Ascending aorta (tissue), 2 donors: ENCODE data around the gene PITHD1. TPM values are rescaled to one million over a fixed set of nuclear protein-coding genes. Genes with fewer than 3 reads are reported as not detected.
A peak's percentile ranks its signal among the peaks of the same experiment; 100 is the strongest.

ENCODE experiments used
- DNase-seq, 2 donors: peaks; one replicate each; pipeline ENCODE4 v3.0.0-alpha.2; 2019; ENCODE audit warnings: low spot score in 2 of 2
- H3K27ac ChIP-seq, 2 donors: fragments of 200-600 bp; sonication (generic); one replicate each; pipeline ENCODE4 v1.5.1; 2016 to 2017; ENCODE audit warnings: mild to moderate bottlenecking in 1 of 2
- H3K27me3 ChIP-seq: fragments of 200-600 bp; sonication (generic); one replicate; pipeline ENCODE4 v1.5.1; 2017
- H3K36me3 ChIP-seq, 2 donors: fragments of 200-600 bp; sonication (generic); one replicate each; pipeline ENCODE4 v1.5.1; 2016
- H3K4me1 ChIP-seq, 2 donors: fragments of 200-600 bp; sonication (generic); one replicate each; pipeline ENCODE4 v1.5.1; 2016 to 2017; ENCODE audit warnings: mild to moderate bottlenecking in 1 of 2
- H3K4me3 ChIP-seq, 2 donors: fragments of 200-600 bp; sonication (generic); one replicate each; pipeline ENCODE4 v1.5.1; 2016 to 2017; ENCODE audit warnings: mild to moderate bottlenecking in 1 of 2
- H3K9me3 ChIP-seq, 2 donors: fragments of 200-600 bp; sonication (generic); one replicate each; pipeline ENCODE4 v1.5.1; 2016
- intact Hi-C: fragments of 100-400 bp; cut with DNase I; formaldehyde crosslinking; loops from one replicate; pipeline ENCODE4 v1.15.1; 2023
- total RNA-seq: library from RNA; depleted of rRNA; stranded (reverse); fragments of >200 nt; gene quantifications from one replicate; pipeline ENCODE4 v1.1.0, GENCODE V29; 2016
- TF ChIP-seq, protein P1 (sequence below), 3 experiments: fragments of 200-600 bp in 2 of 3; fragments of 450-650 bp in 1 of 3; sonication (generic) in 2 of 3; IDR thresholded peaks; one replicate each; pipeline ENCODE4 v1.5.1; 2016 to 2019; ENCODE audit warnings: antibody characterized with exemption in 3 of 3, mild to moderate bottlenecking in 1 of 3, moderate library complexity in 1 of 3

PITHD1 gene
- total RNA-seq, 1 donor from 2014 or later, result 60.1 TPM

DNA sequence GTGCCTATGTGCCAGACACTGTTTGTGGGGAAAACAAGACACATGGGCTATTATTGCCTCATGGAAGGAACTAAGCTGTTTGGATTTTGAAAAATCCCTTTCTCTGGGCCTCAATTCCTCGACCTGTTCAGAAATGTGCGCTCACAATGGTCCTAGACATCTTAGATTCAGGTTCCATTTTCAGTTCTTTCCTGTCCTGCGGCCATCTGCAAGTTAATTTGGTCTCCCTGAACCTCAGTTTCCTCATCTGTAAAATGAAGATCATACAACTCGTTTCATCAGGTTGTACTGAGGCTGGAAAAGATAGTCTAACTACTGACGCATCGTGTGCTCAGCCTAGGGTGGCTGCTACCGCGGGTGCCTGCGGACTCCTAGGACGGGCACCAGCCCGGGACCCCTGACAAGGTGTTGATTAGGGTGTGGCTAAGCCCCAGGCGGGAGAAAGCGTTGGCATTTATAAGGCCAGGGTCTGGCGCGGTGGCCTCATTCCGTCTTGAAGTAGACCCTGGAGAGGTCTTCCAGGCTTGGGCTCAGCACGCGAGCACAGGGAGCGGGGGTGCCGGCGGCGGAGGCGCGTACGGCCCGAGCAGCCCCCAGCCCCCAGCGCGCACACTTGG is 35.4 kb upstream of the PITHD1 start:
- no peaks in the 10 kb centered on the region for H3K27me3 ChIP-seq
- H3K9me3 ChIP-seq, result no peaks in the 10 kb centered on the region
- peak overlapping the region; percentile 81 to 87 for H3K27ac ChIP-seq
- H3K36me3 ChIP-seq, result peaks cover 0 to 7% of the 10 kb centered on the region in 2 donors
- H3K4me3 ChIP-seq, result peak overlapping the region; percentile 74 to 98
- H3K4me1 ChIP-seq, result peaks cover 4 to 12% of the 10 kb centered on the region in 2 donors
- DNase-seq, result no peak
- TF ChIP-seq, protein P1, sequence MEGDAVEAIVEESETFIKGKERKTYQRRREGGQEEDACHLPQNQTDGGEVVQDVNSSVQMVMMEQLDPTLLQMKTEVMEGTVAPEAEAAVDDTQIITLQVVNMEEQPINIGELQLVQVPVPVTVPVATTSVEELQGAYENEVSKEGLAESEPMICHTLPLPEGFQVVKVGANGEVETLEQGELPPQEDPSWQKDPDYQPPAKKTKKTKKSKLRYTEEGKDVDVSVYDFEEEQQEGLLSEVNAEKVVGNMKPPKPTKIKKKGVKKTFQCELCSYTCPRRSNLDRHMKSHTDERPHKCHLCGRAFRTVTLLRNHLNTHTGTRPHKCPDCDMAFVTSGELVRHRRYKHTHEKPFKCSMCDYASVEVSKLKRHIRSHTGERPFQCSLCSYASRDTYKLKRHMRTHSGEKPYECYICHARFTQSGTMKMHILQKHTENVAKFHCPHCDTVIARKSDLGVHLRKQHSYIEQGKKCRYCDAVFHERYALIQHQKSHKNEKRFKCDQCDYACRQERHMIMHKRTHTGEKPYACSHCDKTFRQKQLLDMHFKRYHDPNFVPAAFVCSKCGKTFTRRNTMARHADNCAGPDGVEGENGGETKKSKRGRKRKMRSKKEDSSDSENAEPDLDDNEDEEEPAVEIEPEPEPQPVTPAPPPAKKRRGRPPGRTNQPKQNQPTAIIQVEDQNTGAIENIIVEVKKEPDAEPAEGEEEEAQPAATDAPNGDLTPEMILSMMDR (IDR thresholded peaks at IDR 0.05), result no peak
- intact Hi-C loops, result loop anchor here (5.0 kb wide), 1 partner anchor 50 kb away; the partner anchor contains the start of gene RPL11

DNA sequence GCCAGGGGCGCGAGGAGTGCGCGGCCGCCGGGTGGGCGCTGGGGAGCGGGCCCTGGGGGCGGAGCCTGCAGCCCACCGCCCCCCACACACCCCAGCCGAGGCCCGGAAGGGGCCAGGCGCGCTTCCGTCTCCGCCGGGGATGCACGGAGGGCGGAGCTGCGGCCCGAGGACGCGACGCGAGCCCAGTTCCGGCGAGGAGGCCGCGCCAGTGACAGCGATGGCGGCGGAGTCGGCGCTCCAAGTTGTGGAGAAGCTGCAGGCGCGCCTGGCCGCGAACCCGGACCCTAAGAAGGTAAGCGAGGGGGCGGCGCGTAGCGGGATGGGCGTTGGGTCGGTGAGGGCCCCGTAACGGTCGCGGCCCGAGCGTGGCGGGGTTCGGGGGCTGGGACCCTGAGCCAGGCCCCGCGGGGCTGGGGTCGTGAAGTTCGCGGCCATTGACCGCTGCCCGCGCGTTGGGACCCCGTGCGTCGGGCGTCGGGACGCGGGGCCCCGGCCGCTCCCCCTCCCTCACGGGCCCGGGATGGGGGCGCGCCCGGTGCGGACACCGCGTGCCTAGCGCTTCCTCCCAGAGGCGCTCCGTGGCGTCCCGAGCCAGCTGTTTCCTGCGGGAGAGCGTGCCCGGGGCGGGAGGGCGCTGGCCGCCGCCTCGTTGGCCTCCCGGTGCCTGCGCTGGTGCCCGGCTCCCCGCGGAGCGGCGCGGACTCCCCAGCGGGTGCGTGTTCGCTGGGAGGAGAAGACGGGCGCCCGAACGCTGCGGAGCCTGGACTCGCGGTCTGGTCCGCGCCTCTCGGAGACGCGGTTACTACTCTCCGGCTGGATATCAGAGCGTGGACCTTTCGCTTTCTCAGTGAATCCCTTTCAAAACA is 34.7 kb upstream of the PITHD1 start, which contains the start of gene ELOA:
Gene ELOA (plus strand): TSS at position 185 of the 866 bp plus-strand sequence. CDS start 33 bp downstream, at position 218.
- Histone ChIP-seq H3K4me3 (peak within 1 kb of the TSS; percentile 74 to 98), H3K27ac (peak within 1 kb of the TSS; percentile 81 to 87), H3K9me3 (no peaks in the 10 kb centered on the region), H3K36me3 (peaks cover 0 to 7% of the 10 kb centered on the region in 2 donors), H3K27me3 (no peaks in the 10 kb centered on the region), H3K4me1 (peaks cover 4 to 12% of the 10 kb centered on the region in 2 donors)
- peak in 1 of 2 donors; percentile 78 for DNase-seq
- TF ChIP-seq, protein P1 (IDR thresholded peaks at IDR 0.05), result no peak
- intact Hi-C loops, result loop anchor here (5.0 kb wide), 1 partner anchor 51 kb away; the partner anchor contains the start of gene RPL11

DNA sequence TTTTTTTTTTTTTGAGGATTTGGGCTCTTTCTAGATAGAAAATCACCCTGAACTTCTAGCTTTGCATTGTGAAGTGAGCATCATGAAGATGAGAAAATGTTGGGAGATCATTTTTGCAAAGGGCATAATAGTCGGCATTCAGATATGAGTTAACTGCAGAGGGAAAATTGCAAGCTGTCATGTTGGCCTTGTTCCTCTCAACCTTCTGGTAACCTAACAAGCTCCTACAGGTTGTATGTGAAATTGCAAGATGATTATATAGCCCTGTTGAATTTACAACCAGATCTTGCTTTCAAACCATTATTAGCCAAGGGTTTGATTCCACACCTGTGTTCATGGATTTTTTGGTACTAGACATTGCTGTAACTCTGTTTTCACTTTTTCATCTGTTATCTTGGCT is 32.7 kb upstream of the PITHD1 start:
- Histone ChIP-seq H3K27ac (no peak overlapping the region), H3K4me1 (peaks cover 4 to 12% of the 10 kb centered on the region in 2 donors), H3K4me3 (no peak overlapping the region), H3K9me3 (no peaks in the 10 kb centered on the region), H3K36me3 (peaks cover 3 to 11% of the 10 kb centered on the region in 2 donors), H3K27me3 (no peaks in the 10 kb centered on the region)
- TF ChIP-seq, protein P1 (IDR thresholded peaks at IDR 0.05), result peak in 1 of 3 experiments; percentile 19
- DNase-seq, result no peak
- intact Hi-C loops, result no loop called here

- H3K27ac ChIP-seq, result no peak overlapping the region
- H3K4me1 ChIP-seq, result peaks cover 4 to 12% of the 10 kb centered on the region in 2 donors
- no peaks in the 10 kb centered on the region for H3K9me3 ChIP-seq
- no peak overlapping the region for H3K4me3 ChIP-seq
- H3K27me3 ChIP-seq, result no peaks in the 10 kb centered on the region
- peaks cover 28 to 36% of the 10 kb centered on the region in 2 donors for H3K36me3 ChIP-seq
- intact Hi-C loops, result no loop called here
- TF ChIP-seq, protein P1 (IDR thresholded peaks at IDR 0.05), result no peak
- DNase-seq, result no peak
Observed at GRCh38 chr1:23748016-23748415, 30.2 kb upstream of the PITHD1 start.

DNA sequence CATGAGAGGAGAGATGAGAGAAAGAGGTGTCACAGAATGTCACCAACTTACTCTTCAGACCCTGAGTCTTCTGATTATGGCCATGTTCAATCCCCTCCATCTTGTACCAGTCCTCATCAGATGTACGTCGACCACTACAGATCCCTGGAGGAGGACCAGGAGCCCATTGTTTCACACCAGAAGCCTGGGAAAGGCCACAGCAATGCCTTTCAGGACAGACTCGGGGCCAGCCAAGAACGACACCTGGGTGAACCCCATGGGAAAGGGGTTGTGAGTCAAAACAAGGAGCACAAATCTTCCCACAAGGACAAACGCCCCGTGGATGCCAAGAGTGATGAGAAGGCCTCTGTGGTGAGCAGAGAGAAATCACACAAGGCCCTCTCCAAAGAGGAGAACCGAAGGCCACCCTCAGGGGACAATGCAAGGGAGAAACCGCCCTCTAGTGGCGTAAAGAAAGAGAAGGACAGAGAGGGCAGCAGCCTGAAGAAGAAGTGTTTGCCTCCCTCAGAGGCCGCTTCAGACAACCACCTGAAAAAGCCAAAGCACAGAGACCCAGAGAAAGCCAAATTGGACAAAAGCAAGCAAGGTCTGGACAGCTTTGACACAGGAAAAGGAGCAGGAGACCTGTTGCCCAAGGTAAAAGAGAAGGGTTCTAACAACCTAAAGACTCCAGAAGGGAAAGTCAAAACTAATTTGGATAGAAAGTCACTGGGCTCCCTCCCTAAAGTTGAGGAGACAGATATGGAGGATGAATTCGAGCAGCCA is 27.0 kb upstream of the PITHD1 start:
- TF ChIP-seq, protein P1 (IDR thresholded peaks at IDR 0.05), result peak in 2 of 3 experiments; percentile 6 to 29
- intact Hi-C loops, result no loop called here
- no peaks in the 10 kb centered on the region for H3K27me3 ChIP-seq
- H3K4me1 ChIP-seq, result no peaks in the 10 kb centered on the region
- H3K27ac ChIP-seq, result no peak overlapping the region
- no peak overlapping the region for H3K4me3 ChIP-seq
- DNase-seq, result no peak
- H3K36me3 ChIP-seq, result peaks cover 61 to 68% of the 10 kb centered on the region in 2 donors
- H3K9me3 ChIP-seq, result no peaks in the 10 kb centered on the region
